ENCODE measurements around the gene CDKN1B.

- no peak for TF ChIP-seq CTCF (conservative IDR thresholded peaks at IDR 0.05; ENCODE audit: low read depth, low read length)
- no peak for TF ChIP-seq EZH2 (IDR thresholded peaks at IDR 0.05; ENCODE audit: borderline replicate concordance, low read depth, low read length, poor library complexity, severe bottlenecking)
Measured at GRCh38 chr12:12671850-12672660, 45.1 kb upstream of the CDKN1B start.
